CD4-positive, alpha-beta T cell treated with Interferon alpha-2 for 1 hour (primary cell): Measurements from ENCODE around the gene PARD3B.

Experiments used
- DNase-seq, 2 donors: peaks; one replicate each; pipeline ENCODE4 v3.0.0-alpha.2; 2020 to 2022

The PARD3B gene

DNA sequence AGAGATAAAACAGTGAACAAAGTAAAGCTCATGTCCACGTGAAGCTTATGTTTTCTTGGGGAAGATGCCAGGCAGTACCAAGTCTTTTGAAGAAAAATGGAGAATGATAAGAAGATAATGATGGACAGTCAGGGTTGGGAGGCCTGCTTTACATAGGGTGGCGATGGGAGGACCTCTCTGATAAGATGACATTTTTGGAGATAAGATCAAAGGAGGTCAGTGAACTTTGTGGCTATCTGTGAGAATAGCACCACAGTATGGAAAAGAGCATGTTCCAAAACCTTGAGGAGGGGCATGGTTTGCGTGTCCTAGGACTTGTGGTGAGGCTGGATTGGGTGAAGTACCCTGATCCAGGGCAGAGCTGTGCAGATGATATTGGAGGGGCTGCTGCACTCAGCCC, 675.3 kb downstream of the PARD3B start:
- DNase-seq = no peak

DNA sequence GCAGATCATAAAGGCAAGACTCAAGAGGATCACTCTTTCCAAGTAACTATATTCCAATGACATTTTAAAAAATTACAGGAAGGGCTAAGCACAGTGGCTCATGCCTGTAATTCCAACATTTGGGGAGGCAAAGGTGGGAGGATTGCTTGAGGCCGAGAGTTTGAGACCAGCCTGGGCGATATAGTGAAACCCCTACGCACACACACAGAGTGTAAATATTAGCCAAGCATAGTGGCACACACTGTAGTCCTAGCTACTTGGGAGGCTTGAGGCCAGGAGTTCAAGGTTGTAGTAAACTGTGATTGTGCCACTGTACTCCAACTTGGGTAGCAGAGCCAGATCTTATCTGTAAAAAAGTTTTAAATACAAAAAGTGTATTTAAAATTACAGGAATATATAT, 686.8 kb downstream of the PARD3B start:
- DNase-seq = no peak

DNA sequence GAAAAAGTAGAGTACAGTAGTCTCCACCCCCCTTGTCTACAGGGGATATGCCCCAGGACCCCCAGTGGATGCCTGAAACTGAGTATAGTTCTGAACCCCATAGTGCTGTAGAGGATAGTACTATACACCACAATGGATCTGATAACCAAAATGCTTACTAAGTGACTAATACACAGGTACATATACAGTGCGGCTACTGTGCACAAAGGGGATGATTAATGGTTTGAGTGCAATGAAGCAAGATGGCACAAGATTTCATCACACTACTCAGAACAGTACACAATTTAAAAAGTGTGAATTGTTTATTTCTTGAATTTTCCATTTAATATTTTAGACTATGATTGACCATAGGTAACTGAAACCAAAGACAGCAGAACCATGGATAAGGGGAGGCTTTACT, 690.2 kb downstream of the PARD3B start:
- no peak for DNase-seq

DNA sequence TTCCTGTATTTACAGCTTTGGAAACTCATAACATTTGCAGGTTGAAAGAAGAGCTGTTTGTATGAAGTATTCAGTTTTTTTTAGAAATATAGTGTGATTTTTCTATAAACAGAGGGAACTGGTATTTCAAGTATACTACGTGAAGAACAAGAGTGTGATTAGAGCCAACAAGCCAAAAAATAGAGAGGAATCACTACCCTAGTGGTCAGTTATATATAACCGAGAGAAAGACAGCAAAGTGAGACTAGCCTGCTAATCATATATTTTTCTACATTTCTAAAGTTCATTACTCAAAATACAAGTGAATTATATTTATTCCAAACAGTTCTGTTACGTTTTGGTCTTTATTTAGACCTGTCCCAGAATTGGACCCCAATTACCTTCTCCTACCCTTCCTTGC, 692.2 kb downstream of the PARD3B start:
- no peak for DNase-seq

DNA sequence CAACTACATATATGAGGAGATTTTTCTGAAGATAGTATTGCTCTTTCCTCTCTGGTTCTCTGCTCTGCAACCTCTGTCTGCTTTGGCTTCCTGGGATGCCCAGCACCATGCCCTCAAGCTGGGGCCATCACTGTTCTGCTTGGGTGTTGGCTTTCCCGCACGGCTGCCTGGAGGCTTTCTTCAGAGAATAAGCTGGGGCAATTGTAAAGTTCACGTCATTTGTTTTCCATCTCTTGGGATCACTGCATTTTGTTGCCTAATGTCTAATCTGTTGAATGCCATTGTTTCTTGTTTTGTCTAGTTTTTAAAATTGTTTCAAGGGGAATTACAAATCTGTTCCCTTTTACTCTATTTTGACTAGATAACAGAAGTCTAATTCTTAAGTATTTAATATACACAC, 699.7 kb downstream of the PARD3B start:
- no peak for DNase-seq

DNA sequence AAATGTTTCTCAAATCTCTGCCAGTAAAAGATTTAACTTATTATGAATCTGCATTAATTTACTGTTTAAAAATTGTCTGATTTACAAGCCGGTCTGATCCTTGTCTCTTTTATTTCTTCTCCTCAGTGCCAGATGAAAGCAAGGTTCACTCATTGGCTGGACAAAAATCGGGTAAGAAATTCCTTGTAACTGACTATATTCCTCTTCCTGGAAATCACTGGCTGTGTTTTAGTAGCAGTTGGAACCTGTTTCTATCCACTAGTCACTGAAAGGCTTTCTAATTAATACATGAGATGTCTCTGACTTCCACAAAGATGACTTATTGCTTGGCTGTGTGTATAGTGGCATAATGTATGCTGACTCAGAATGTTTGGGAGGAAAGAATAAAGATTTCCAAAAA, 700.4 kb downstream of the PARD3B start:
- no peak for DNase-seq

DNA sequence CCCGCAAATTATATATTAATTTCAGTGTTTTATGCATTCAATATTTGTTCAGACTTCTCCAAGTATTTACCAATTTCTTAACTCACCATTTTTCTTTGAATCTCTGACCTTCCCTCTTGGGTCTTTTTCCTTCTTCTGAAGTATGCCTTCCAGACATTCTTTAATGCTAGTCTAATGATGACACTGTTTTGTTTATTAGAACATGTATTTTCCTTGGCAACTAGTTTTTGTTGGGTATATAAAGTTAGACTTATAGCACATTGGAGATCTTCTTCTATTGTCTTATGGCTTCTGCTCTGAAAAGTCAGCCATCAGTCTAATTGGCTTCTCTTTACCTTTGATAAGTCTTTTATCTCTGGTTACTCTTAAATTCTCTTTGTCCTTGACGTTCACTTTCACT, 713.8 kb downstream of the PARD3B start:
- no peak for DNase-seq

DNA sequence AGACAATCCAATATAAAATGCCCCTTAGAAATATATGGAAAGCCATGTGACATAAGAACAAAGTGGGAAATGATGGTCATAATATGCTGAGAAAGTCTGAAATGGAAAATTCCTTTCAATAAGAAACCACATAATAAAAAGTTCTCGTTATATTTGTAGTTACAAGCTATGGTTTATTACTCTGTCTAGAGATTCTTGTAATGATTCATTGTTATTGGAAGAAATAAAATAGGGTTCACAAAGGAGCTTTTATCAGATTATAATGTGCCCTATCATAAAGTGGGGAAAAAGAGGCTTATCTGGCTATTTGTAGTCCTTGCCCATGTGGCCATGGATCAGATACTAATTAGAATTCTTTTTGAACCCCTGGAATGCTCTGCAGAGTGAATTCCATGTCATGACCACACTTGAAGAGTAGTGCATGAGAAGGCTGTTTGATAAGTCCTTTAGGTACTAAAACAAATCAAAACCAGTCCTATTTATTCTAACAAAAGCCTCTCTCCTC, 716.3 kb downstream of the PARD3B start:
- no peak for DNase-seq

DNA sequence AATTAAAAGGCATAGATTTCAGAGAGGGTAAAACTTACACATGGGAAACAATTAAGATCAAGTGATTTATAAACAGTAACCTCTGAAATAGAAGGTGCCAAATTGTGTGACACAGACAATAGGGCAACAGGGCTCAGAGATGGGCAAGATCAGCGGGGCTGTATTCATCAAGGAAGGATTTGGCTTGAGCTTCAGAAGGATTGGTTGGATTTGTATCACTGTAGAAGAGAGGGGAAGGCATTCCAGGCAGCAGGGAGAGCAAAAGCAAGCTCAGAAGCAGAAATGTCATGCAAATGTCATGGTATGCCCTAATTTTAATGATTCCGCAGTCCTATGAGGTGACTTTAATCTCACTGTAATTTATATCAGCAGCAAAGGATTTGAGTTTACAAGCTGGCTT, 722.0 kb downstream of the PARD3B start:
- DNase-seq = no peak

DNA sequence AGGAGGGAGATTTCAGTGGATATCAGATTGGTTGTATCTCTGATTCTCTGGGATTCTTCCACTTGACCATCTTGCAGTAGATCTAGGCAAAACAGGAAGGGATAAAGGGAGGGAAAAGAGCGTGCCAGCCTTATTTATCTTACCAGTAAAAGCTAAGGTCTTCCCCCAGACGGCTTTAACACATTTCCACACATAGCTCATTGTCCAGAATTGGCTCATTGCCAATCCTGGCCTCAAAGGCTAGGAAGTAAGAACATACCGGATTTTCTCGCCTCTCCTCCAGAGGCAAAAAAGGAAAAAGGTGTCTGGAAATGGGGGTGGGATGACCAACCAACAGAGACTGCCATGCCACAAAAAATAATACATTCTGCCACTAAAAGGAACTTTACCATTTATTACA, 725.4 kb downstream of the PARD3B start:
- no peak for DNase-seq

DNA sequence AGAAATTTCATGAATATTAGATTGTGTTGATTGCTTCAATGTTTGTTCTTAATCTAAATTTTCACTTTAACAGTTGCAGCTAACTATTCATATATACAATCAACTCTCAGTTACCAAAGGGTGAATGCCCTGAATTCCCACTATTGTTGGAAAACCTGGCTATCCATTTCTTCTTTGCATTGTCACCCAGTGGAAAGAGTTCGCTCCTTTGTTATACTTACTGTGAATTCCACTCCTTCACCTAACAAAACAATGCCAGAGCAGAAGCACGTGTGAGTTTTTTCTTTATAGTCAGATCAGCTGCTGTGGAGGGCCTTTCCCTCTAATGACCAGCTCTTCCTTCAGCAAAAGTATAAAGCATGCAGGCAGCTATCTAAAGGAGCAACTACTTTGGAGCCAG, 727.9 kb downstream of the PARD3B start:
- no peak for DNase-seq

DNA sequence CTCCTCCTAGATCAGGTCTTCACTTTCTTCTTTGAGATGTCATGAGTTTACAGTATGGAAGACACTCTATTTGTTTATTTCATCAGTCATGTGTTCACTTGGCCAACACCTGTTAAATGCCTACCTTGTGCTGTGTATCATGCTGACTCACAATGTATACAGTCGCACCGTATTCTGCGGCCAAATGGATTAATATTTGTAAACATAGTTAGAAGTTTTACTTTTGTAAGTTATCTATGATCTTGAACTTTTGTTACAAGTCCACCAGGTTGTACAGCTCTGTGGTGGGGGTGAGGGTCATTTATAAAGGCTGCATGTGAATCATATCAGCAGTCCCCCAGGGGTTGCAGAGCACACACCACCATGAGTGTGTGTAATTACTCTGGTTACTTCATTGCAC, 728.4 kb downstream of the PARD3B start:
- no peak for DNase-seq

DNA sequence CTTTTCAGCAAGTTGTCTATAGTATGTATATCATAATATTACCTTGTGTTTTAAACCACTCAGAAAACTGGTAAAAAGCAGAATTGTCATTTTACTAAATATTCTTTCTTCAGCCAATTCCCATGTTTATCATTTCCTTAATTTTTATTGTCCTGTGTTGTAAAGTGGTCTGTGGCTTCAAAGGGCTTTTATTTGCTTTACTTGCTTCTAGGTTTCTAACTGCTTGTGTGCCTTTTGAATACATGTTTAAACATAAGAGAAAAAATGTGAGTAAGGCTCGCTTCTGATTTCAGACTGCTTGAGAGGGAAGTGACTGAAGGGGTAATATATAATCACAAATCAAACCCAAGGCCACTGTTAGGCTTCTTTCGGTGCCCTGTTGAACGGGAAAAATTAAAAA, 729.5 kb downstream of the PARD3B start:
- DNase-seq = no peak

DNA sequence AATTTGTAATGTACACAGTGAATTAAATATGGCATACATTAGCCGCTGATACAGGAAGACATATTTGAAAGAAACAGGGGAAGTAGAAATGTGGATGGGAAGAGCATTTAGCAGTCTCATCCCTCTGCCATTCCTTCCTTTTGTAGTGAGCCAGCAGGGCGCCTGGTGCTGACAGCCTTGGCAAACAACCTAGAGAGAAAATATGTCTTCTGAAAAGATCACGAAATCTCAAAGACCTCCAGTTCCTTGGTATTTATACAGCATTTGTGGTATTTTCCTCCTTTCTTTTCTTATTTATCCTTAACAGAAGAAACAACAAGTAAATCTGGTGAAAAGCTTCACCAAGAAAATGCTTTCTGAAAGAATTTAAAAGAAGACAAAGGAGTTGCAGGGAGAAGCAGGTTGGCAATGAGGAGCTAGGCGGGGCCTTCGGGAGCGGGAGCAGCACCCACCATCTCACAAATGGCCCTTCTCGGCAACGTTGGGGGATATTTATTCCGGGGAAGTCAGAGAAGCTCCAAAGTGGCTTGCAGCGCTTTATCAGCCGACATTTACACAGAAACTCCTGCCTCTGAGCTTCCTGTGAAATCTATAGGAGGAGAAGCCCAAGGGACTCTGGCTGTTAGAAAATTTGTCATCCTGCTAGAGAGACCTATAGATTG, 731.0 kb downstream of the PARD3B start:
- DNase-seq = no peak

DNA sequence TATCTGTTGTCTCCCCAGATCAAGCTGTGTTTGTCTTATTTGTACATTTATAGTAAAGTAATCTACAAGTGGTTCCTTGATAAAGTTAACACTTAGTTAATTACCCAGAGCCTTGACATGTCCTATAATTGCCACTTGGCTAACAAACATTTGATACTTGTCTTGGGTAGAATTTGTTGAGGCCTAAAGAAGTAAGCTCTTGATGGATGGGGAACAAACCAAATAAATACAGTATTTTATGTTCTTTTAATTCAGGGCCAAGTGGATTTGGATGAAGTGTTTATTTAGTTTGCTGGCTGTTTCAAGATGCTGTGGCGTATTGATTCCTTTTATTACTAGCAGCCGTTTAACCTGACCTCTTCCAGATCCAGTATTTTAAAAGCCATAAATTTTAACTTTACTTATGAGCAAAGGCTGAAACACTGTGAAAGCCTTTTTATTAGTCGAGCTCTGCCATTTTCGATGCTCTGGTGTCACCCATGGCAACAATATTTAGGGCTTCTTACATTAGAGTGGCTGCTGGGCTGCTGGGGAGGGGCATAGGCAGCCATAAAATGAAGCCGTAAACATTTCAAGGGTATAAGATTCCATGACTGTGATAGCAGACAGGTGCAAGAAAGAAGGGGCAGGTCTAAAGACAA, 735.4 kb downstream of the PARD3B start:
- DNase-seq = no peak

DNA sequence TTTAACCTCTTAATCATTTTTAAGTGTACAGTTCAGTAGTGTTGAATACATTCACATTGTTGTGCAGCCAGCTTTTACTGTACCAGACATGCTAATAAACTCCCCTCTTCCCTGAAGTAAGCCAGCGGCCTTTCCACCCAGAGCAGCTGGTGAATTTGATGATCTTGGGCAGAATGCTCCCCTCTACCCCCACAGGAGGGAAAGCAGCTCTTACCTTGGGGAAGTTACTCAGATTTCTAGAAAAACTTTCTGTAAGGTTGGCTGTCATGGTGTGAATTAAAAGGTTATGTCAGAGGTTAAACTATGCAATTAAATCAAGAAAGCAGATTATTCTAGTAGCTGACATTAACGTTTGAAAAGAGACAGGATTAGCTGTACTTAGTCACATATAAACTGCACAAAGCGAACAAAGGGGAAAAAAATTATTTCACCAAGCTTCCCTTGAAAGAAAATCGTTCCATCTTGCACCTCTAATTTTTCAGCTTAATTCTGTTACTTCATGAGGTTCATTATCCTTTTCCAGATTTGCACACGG, 738.5 kb downstream of the PARD3B start:
- DNase-seq = no peak

DNA sequence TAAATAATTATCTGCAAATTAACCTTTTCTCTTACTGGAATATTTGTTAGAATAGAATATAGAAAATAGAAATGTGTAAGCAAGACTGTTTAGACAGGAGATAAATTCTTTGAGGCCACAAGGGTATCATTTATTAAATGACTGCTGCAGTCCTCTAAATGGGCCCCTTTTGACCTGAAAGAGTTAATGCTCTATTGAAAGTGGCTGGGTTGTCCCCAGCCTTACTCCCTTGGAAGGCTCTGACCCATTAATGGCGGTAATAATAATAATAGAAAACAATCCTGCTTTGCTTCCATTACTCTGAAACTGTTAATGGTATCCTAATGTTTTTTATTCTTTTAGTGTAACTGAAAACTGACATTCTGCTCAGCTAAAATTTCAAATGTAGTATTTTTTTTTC, 739.1 kb downstream of the PARD3B start:
- DNase-seq = no peak

DNA sequence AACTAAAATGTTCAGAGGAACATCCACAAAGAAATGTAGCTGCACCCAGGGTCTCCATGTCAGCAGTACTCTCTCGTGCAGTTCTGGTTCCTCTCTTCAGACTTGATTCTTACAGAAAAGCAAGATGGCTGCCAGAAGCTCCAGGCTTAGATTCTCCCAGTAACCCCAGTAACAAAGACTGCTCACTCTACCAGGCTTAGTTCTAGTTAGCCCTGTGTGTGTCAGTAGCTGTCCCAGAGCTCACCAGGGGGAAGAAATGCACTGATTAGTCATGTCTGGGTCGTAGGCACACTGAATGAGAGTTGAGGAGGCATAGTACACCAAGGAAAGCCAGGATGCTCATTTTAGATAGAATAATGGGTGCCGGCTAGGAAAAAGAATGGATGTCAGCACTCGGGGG, 742.0 kb downstream of the PARD3B start:
- DNase-seq = no peak

DNA sequence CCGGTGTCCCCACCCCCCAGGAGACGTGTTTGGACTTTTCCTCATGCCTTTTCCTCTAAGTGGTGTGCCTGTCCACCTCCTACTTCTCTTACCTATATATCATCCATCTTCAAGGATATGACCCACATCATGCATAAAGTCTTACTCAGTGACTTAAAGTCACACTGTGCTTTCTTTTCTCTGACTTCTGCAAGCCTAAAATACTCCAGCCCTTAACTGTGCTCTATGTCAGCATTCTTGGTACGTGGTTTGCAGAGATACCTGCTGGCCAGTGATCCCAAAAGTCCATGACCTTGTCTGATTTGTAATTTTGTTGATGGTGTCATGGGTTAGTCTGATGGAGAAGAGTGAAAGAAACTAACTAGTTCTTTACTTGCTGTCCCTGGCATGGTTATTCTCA, 743.4 kb downstream of the PARD3B start:
- no peak for DNase-seq

DNA sequence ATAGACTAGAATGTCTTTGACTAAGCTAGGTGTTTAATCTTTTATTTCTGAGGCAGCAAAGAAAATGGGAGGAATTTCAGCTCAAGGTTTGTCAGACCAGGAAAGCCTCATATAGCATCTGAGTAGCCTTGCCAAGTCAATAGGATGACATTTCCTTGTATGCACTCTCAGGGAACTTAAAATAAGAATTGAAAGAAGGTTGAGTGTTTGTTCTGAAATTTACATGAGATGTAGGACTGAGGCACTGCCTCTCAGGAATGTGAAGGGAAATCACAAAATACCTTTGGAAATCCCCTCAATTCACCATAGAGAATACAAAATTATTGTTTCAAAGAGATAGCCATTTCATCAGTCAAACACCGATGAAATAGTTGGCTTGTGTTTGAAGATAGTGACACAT, 745.0 kb downstream of the PARD3B start:
- DNase-seq = no peak

DNA sequence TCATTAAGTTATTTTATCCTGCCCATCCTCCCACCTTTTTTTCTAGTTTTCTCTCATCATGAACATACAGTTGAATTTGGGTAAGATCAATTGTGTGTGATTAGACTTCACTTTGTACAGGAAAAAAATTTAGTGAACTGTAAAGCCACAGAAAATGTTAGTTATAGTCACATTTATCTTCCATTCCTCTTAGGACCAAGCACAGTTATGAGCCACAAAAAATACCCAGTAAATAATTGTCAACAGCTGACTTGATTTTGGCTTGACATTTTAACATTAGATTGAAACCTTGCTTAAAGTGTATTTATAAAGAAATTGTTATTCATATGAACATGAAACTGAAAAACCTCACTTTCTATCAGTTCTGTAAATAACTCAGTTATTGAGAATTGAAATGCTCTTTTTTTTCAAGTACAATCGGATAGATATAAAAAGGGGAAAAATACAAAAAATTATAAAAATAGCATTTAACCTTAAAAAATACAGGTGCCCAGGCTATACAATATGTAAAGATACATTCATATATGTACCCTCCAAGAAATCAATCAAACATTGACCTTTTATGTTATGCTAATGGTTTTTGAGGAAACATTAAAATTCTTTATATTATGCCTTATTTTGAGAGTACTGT, 747.5 kb downstream of the PARD3B start:
- DNase-seq = no peak

DNA sequence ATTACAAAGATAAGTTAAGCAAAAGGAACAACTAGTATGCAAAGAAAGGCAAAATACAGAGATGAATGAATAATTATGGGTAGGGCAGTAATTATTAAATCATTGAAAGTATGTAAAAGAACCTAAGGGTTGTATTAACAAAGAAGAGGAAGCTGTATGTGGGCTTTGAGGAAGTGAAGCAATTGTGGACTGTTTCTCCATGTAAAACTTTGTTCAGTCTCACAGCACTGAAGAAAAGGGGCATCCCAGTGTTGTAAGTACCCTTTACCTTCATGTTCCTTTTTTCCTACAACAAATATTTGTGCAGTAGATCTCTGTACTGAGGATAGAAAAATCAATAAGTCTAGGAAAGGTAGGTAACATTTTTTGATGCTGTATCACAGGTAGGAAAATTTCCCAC, 748.3 kb downstream of the PARD3B start:
- no peak for DNase-seq

DNA sequence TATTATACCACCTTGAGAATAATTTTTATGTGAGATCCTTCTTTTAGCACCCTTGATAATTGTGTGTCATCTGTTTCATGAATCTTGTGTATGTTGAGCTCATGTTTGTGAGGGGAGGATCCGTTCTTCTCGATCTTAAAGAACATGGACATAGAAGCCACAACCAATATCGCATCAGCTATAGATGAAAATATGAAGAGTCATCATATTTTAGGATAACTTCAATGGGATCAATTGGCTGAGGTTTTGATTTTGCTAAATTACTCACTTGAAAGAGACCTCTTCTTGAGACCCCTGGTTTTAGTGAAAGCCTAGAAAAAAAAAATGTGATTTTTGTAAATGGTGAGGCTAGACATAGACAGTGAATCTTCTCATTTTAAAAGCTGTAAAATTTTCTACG, 751.7 kb downstream of the PARD3B start:
- no peak for DNase-seq

DNA sequence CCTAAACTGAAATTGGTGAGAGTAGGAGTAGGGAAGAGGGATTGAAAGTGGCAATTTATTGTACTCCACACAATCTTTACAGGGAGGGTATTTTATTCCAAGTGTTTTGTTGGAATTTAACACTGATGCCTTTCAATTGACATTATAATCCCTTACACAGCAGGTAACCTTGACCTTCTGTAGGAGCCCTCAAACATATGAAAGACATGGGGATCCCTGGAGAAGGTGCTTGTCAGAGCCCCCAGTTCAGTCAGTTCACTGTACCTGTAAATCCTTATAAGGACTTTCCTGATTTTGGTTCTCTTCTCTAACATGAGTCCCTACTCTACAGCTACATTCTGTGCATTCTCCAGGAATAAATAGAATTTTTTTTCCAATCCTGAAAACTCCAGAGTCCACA, 752.1 kb downstream of the PARD3B start:
- DNase-seq = no peak
